Vagina (tissue), 2 donors: Measurements from ENCODE around the gene RGS2.

Source experiments
- CTCF ChIP-seq, 3 experiments: fragments of 450-650 bp in 2 of 3; fragments of 200-600 bp in 1 of 3; sonication (generic) in 1 of 3; IDR thresholded peaks; one replicate each; pipeline ENCODE4 v1.5.1; 2017 to 2019; ENCODE audit warnings: antibody characterized with exemption in 3 of 3, mild to moderate bottlenecking in 2 of 3, moderate library complexity in 2 of 3
- POLR2A ChIP-seq, 2 donors: fragments of 450-650 bp; IDR thresholded peaks; one replicate each; pipeline ENCODE4 v1.6.1; 2017; ENCODE audit warnings: antibody characterized with exemption in 2 of 2, mild to moderate bottlenecking in 2 of 2, moderate library complexity in 2 of 2

- no peak for TF ChIP-seq CTCF (IDR thresholded peaks at IDR 0.05)
- no peak for TF ChIP-seq POLR2A (IDR thresholded peaks at IDR 0.05)
Observed at GRCh38 chr1:192860478-192861185, 51.8 kb downstream of the RGS2 start.
